Stimulated activated naive CD8-positive, alpha-beta T cell treated with anti-CD3 and anti-CD28 coated beads, Interleukin-15, amount 100 ng/mL, for 72 hours (primary cell): ENCODE results near the gene NINL.
A peak's percentile ranks its signal among the peaks of the same experiment; 100 is the strongest.
"Not testable (repeated sequence)": the region's sequence is repeated elsewhere in the genome, so short reads cannot be mapped to it uniquely, and the experiment has no call there.

Experiments
- ATAC-seq: fragments of 150-1000 bp; cut with Tn5 transposase; 2 replicates; pipeline ENCODE4 v1.10.0; 2021; ENCODE audit warnings: mild to moderate bottlenecking, moderate library complexity
- DNase-seq, 2 donors: peaks; one replicate each; pipeline ENCODE4 v3.0.0; 2021 to 2022
- H3K27ac Mint-ChIP-seq, 2 donors: one replicate each; pipeline ENCODE4 v1.8.0; 2022; ENCODE audit warnings: mild to moderate bottlenecking in 2 of 2, mixed read lengths in 2 of 2, moderate library complexity in 2 of 2
- H3K27me3 Mint-ChIP-seq: one replicate; pipeline ENCODE4 v1.8.0; 2022; ENCODE audit warnings: mixed read lengths
- H3K4me1 Mint-ChIP-seq: one replicate; pipeline ENCODE4 v1.8.0; 2022; ENCODE audit warnings: mild to moderate bottlenecking, mixed read lengths
- H3K4me3 Mint-ChIP-seq, 2 donors: one replicate each; pipeline ENCODE4 v1.8.0; 2022; ENCODE audit warnings: mild to moderate bottlenecking in 2 of 2, mixed read lengths in 2 of 2, moderate library complexity in 1 of 2
- H3K9me3 Mint-ChIP-seq, 2 donors: one replicate each; pipeline ENCODE4 v1.8.0; 2022; ENCODE audit warnings: mixed read lengths in 2 of 2

The NINL gene

DNA sequence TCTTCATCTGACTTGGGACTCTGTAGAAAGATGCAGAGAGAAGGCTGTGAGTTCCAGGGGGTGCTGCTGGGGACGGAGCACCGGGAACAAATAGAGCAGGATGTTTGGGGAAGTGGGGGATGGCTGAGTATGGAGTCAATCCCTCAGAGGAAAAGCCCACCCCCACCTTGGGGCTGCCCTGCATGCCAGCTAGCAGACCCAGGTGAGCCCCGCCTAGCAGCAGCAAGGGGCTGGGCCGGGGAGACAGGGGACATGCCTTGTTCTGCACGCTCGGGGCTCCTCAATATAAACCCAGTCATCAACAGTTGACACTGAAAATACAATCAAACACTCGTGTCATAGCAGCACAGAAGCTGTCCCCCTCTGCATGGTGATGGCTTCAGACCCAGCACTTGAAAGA, 74.6 kb downstream of the NINL start:
- Mint-ChIP-seq H3K27me3 (no peaks in the 10 kb centered on the region), H3K27ac (no peak overlapping the region)

DNA sequence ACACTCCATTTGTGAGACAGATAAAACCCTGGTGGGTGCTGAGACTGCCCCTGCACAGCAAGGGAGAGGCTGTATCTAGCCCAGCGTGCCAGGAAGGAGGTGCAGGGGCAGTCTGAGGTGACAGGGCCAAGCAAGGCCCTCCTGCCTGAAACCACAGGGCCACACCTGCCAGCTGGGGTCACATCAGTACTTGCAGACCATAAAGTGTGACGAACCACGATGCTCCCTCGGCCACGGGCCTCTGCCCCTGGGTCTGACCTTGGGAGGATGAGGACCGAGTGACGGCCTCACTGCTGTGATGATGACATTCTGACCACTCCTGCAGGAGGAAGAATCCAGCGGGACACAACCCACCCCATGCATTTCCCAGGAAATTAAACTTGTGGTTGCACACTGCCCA, 75.1 kb downstream of the NINL start:
- H3K4me1 Mint-ChIP-seq = no peaks in the 10 kb centered on the region
- DNase-seq = no peak
- no peak overlapping the region for H3K4me3 Mint-ChIP-seq
- H3K9me3 Mint-ChIP-seq = peaks cover 22 to 36% of the 10 kb centered on the region in 2 donors
- no peak overlapping the region for H3K27ac Mint-ChIP-seq
- no peak for ATAC-seq
- no peaks in the 10 kb centered on the region for H3K27me3 Mint-ChIP-seq

More for the DNA sequence above, 74.6 kb downstream of the NINL start:
- no peak for DNase-seq
- ATAC-seq = no peak
- H3K4me3 Mint-ChIP-seq = no peak overlapping the region
- H3K4me1 Mint-ChIP-seq = no peaks in the 10 kb centered on the region
- peaks cover 26 to 41% of the 10 kb centered on the region in 2 donors for H3K9me3 Mint-ChIP-seq

DNA sequence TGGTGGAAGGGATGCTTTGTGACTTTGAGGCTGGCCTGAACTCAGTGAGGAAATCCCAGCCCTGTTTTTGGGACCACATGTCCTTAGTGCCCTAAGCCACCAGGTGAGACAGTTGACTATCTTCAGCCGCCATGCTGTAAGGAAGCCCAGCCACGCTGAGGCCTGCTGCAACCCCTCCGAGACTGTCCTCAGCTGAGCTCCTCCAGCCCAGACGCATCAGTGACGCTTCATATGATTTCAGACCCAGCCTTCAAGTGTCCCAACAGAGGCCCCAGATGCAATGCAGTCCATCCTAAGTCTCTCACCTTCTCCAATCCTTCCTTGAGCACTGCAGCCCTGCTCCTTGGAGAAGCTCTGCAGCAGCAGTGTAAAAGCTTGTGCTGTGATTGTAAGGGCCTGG, 76.2 kb downstream of the NINL start:
- Mint-ChIP-seq H3K9me3 (peaks cover 13 to 24% of the 10 kb centered on the region in 2 donors), H3K4me3 (no peak overlapping the region), H3K27ac (no peak overlapping the region), H3K27me3 (no peaks in the 10 kb centered on the region), H3K4me1 (no peaks in the 10 kb centered on the region)
- ATAC-seq = no peak
- DNase-seq = no peak

DNA sequence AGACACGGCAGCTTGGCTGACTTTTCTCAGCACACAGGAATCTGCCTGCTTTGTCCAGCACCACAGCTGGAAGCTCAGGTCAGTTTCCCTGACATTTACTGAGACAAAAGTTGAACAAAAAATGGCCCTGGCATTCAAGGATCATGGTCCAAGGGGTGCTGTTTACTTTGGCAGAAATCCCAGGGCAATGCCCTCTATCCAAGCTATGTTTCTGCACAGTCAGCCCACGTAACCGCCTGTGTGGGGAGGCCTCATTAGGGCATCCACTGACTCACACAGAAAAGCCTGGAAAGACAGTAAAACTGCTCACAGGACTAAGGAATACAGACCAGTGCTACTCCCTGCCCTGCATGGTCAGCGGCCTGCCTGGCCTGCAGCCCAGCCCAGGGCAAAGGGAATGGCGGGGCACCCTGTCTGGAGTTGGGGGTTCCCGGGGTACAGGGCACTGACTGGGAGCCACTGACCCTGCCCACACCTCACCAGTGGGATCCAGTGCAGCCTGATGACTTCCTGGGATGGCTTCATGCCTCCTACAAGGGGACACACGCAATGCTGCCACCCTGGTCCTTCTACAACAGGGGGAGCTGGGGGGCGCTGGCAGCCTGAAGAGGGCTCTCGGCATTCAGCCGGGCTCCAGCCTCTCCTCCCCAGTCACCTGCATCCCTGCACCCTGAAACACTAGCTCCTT, 77.1 kb downstream of the NINL start:
- Mint-ChIP-seq H3K4me1 (no peaks in the 10 kb centered on the region), H3K27me3 (no peaks in the 10 kb centered on the region), H3K27ac (no peak overlapping the region), H3K9me3 (peaks cover 5 to 16% of the 10 kb centered on the region in 2 donors), H3K4me3 (no peak overlapping the region)
- no peak for ATAC-seq
- no peak for DNase-seq

DNA sequence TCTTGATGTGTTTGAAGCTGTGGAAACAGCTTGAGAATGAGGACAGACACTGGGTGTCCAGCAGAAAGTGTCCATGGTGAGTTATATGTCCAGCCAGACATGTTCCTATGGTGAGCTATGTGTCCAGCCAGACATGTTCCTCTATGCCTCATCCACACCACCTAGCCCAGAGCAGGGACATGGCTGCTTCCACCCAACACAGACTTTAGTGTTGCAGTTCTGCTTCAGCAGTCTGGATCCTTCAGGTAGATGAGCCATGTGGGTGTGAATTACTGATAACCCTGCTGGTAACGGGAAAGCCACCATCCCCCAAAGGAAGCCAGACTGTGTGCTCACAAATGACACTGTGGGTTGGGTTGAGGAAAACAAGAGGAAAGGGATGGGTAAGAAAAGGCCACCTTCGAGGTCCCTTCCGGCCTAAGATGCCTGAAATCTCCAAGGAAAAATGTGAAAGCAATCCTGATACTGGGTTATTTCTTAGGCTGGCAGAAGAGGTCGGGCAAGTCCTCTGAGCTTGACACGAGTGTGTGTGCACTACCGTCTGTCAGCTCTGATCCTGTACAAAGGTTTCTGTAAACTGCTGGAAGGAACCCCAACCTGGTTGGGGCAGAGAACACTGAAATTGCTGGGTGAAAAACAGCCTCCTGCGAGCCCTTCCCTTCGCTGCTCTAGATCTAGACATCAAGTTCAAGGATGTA, 77.8 kb downstream of the NINL start:
- H3K9me3 Mint-ChIP-seq = peaks cover 0 to 9% of the 10 kb centered on the region in 2 donors
- DNase-seq (no peak), ATAC-seq (no peak)
- H3K27ac Mint-ChIP-seq = peak overlapping the region in 1 of 2 donors; percentile 17
- no peaks in the 10 kb centered on the region for H3K4me1 Mint-ChIP-seq
- no peaks in the 10 kb centered on the region for H3K27me3 Mint-ChIP-seq
- H3K4me3 Mint-ChIP-seq = no peak overlapping the region

DNA sequence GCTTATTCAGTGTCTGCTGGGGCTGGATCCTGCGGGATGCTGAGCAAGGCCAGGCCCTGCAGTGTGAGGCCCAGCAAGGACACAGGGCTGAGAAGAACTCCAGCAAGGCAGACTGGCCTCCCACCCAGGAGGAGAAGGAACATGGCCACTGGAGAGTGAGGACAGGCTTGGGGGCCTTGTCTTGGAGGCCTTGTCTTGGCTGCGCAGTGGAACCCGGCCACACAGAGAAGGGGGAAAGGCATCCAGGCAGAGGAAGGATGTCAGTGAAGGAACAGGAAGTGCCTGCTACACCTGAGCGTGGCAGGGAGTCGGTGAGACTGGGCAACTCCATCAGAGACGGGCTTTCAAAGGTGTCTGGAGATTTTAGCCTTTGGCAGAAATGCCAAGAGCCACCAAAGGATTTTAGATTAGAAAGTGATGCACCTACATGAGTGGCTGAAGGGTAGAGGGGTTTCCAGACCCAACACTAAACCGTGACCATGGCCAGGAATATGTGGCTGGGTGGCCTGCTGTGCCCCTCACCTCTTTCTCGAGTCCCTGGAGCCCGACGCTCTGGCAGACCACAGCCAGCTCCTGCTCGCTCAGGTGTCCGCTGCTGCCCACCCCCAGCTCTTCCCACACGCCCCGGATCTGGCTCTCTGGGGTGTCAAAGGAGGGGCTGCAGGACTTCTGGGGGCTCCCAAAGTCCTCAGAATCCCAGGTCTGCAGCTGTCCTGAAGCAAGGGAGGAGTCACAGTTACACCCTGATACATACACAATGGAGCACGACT, 80.8 kb downstream of the NINL start:
- H3K9me3 Mint-ChIP-seq = no peaks in the 10 kb centered on the region
- H3K27me3 Mint-ChIP-seq = no peaks in the 10 kb centered on the region
- no peak for DNase-seq
- no peak overlapping the region for H3K4me3 Mint-ChIP-seq
- no peak for ATAC-seq
- H3K4me1 Mint-ChIP-seq = no peaks in the 10 kb centered on the region
- H3K27ac Mint-ChIP-seq = peak overlapping the region; percentile 8 to 52

DNA sequence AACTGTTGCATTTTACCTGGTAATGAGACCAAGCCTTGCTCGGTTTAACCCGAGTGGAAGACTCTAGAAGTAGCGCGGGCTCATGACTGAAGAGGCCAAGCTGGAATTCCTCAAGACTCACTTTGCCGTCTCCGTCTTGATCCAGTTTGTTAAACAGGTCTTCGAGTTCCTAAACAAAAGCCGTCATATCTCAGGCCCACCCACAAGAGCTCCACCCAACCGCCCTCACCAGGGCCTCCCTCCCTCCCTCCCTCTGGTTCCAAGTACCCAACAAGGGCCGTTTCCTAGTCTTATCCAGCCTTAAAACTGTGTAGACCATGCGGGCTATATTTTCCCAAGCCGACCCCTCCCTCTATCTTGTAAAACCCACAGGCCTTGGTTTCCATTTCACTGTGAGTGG, 81.4 kb downstream of the NINL start:
- no peak overlapping the region for H3K27ac Mint-ChIP-seq
- H3K4me1 Mint-ChIP-seq = no peaks in the 10 kb centered on the region
- no peak for ATAC-seq
- DNase-seq = no peak
- H3K4me3 Mint-ChIP-seq = no peak overlapping the region
- no peaks in the 10 kb centered on the region for H3K27me3 Mint-ChIP-seq
- no peaks in the 10 kb centered on the region for H3K9me3 Mint-ChIP-seq

DNA sequence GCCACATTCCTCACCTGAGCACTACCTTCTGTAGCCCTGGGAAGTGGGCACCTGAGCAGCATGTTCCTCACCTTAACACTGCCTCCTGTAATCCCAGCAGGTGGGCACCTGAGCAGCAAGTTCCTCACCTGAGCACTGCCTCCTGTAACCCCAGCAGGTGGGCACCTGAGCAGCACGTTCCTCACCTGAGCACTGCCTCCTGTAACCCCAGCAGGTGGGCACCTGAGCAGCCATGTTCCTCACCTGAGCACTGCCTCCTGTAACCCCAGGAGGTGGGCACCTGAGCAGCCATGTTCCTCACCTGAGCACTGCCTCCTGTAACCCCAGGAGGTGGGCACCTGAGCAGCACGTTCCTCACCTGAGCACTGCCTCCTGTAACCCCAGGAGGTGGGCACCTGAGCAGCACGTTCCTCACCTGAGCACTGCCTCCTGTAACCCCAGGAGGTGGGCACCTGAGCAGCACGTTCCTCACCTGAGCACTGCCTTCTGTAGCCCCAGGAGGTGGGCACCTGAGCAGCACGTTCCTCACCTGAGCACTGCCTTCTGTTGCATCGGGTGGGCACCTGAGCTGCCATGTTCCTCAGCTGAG, 82.2 kb downstream of the NINL start:
- ATAC-seq, H3K4me3 Mint-ChIP-seq, DNase-seq, H3K27me3 Mint-ChIP-seq, H3K4me1 Mint-ChIP-seq, H3K9me3 Mint-ChIP-seq: not testable (repeated sequence)
- peak overlapping the region in 1 of 2 donors; percentile 51 for H3K27ac Mint-ChIP-seq

DNA sequence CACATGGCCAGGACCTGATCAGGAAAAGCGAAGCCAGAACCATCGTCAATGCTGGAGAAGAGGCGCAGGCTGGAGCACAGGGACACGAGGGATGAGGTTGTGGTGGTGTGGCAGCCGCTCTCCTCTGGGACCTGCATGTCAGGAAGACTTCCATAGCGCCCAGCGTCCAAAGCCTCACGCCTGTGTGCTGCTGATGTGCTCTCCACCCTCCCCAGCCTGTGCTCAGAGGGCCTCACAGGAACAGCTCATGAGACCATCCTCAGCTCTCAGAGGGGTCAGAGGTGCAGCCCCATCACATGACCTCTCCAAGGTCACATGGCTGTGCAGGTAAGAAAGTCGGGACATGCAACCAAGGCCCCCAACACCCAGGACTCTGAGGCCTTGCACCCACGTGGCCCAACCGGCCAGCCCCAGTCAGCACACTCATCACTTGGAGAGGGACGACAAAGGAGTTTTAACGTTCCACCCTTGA, 84.4 kb downstream of the NINL start:
- no peaks in the 10 kb centered on the region for H3K27me3 Mint-ChIP-seq
- H3K9me3 Mint-ChIP-seq = no peaks in the 10 kb centered on the region
- H3K27ac Mint-ChIP-seq = peak overlapping the region in 1 of 2 donors; percentile 48

DNA sequence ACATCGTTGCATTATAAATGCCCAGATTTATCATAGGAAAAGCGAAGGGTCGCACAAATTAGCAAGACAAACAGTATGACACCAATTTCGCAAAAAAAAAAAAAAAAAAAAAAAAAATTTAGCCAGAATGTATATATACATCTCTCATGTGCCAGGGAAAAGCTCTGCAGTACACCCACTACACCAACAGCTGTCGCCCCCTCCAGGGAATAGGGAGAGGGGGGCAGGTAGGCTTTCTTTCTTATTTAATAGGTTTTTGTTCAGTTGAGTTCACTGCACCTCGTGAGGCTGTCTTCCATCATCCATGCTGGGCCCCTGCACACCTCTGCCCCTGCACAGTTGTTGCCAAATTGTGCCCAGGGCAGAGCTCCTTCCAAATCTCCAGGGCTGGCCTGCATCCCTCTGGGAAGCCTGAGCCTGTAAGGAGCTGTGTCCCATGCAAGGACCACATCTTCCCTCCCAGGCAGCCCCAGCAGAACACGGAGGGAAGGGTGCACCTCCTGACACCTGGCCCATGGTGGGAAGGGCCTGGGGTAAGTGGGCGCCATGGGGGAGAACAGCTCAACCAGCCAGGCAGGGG, 85.4 kb downstream of the NINL start:
- no peaks in the 10 kb centered on the region for H3K27me3 Mint-ChIP-seq
- no peak overlapping the region for H3K4me3 Mint-ChIP-seq
- no peak for DNase-seq
- H3K9me3 Mint-ChIP-seq = no peaks in the 10 kb centered on the region
- H3K27ac Mint-ChIP-seq = no peak overlapping the region
- ATAC-seq = no peak
- H3K4me1 Mint-ChIP-seq = no peaks in the 10 kb centered on the region

More for the DNA sequence above, 84.4 kb downstream of the NINL start:
- H3K4me3 Mint-ChIP-seq = no peak overlapping the region
- ATAC-seq (no peak), DNase-seq (no peak)
- H3K4me1 Mint-ChIP-seq = no peaks in the 10 kb centered on the region

DNA sequence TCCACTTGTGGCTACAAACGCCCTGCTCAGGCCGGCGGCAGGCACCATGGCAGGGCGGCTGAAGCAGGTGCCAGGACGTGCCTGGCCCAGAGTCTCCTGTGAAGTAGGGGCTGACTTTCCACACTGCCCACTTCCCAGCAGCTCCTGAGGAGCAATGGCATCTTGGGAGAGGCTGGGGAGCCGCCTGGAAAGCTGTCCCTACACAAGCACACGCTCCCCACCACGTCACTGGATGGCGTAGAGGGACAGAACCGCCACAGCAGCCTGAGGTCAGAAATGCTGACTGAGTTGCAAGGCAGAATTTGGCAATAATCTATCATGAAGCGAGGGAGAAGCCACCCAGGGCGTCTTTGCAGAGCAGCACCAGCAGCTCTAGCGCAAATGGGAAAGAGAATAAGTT, 86.3 kb downstream of the NINL start:
- Mint-ChIP-seq H3K4me1 (no peaks in the 10 kb centered on the region), H3K27ac (no peak overlapping the region), H3K9me3 (no peaks in the 10 kb centered on the region), H3K4me3 (no peak overlapping the region), H3K27me3 (no peaks in the 10 kb centered on the region)
- DNase-seq = no peak
- no peak for ATAC-seq

DNA sequence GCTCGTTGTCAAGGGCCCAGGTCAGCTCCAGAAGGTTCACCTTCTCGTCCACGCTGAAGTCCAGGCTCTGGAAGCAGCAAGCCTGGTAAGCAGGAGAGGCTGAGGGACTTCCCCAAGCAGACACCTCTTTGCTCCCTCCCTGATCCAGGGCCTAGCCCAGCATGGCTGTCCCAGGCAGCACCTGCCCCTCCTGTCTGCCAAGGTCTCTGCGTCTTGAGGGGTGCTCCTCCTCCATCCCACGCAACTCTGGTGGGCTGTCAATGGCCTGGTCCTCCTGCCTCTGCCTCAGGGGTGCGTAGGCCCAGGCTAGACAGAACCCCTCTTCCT, 87.1 kb downstream of the NINL start:
- ATAC-seq (no peak), DNase-seq (no peak)
- no peaks in the 10 kb centered on the region for H3K27me3 Mint-ChIP-seq
- no peak overlapping the region for H3K4me3 Mint-ChIP-seq
- no peak overlapping the region for H3K27ac Mint-ChIP-seq
- no peaks in the 10 kb centered on the region for H3K4me1 Mint-ChIP-seq
- H3K9me3 Mint-ChIP-seq = no peaks in the 10 kb centered on the region

DNA sequence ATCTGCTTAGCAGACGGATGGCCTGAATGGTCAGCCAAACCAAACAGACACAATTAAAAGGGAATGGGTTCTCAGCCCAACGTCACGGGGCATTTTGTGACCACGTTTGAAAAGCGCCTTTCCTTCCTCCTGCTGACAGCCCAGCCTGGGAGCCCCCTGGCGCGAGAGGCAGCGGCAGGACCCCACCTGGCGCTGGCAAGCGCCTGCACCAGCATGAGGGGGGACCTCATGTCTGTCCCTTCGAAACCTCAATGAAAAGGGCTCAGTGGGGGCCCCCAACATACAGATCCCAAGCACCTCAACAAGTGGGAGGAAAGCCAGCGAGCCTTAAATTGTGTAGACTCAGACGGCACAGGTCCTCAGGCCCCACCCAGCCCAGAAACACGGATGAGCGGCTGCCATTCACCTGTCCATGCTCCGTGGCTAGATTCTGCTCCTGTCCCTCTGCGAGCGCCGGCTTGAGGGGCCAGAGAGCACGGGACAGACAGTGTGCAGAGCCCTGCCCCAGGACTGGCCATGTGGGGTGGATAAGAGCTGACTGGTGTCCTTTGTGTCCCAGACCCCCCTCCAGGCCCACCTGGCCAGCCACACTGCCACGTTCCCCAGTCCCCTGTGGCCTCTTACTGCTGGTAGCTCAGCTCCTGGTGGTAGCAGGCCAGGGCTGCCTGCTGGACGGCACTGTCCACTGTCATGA, 87.6 kb downstream of the NINL start:
- Mint-ChIP-seq H3K4me1 (no peaks in the 10 kb centered on the region), H3K9me3 (no peaks in the 10 kb centered on the region), H3K4me3 (no peak overlapping the region), H3K27me3 (no peaks in the 10 kb centered on the region), H3K27ac (no peak overlapping the region)
- ATAC-seq (no peak), DNase-seq (no peak)

DNA sequence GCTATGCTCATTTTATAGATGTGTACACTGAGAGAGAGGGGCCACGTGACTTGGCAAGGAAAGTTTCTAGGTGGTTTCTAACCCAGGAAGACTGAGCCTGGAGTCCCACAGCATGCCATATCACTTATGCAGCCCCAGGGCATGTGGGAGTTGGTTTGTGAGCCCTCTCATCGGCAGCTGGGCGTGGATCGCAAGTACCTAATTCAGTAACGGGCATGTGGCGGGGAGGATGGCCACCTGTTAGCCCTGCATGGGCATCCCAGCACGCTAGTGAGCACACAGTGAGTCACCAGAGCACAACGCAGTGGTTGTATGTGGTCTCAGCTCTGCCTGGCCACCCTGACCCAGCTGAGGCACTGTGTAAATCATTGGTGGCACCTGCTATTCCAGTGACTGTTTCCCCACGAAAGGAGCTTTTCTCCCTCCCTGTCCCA, 88.3 kb downstream of the NINL start:
- H3K9me3 Mint-ChIP-seq = no peaks in the 10 kb centered on the region
- H3K27ac Mint-ChIP-seq = peak overlapping the region in 1 of 2 donors; percentile 73
- DNase-seq (no peak), ATAC-seq (no peak)
- no peaks in the 10 kb centered on the region for H3K4me1 Mint-ChIP-seq
- H3K4me3 Mint-ChIP-seq = no peak overlapping the region
- no peaks in the 10 kb centered on the region for H3K27me3 Mint-ChIP-seq
